HL-60/S4 treated with phorbol 12-myristate 13-acetate at 8.2 ng/mL for 4 days and 3 days (cell line): ENCODE results near the gene CHRM1.
"Not testable (repeated sequence)": the region's sequence is repeated elsewhere in the genome, so short reads cannot be mapped to it uniquely, and the experiment has no call there.

Source experiments
- in situ Hi-C: fragments of 300-500 bp; cut with MboI; formaldehyde crosslinking; loops from 2 replicates; pipeline ENCODE4 v1.15.0; 2022; ENCODE audit warnings: low sequenced_read_pairs

CHRM1 gene, protein sequence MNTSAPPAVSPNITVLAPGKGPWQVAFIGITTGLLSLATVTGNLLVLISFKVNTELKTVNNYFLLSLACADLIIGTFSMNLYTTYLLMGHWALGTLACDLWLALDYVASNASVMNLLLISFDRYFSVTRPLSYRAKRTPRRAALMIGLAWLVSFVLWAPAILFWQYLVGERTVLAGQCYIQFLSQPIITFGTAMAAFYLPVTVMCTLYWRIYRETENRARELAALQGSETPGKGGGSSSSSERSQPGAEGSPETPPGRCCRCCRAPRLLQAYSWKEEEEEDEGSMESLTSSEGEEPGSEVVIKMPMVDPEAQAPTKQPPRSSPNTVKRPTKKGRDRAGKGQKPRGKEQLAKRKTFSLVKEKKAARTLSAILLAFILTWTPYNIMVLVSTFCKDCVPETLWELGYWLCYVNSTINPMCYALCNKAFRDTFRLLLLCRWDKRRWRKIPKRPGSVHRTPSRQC

DNA sequence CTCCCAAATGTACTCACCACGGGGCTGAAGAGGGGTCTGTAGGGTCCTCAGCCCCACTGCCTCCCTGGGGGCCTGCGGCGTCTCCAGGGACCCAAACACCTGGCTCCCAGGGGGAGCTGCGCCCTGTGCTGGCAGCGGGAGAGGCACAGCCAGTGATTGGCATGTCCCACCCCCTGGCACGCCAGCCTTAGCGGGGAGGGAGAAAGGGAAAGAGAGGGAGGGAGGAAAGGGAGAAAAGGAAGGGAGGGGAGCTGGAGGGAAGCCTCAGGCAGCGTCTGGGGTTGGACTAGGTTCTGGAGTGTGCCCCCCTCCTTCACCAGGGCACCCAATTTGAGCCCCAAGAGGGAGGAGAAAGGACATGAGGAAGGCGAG lies at the start of gene CHRM1:
Gene CHRM1 (minus strand): TSS at position 163 of the 372 bp plus-strand sequence. CDS start 10,263 bp downstream, outside the sequence.
- in situ Hi-C loops, result loop anchor here (25.0 kb wide), 1 partner anchor 291 kb away; no protein-coding TSS in a partner anchor

DNA sequence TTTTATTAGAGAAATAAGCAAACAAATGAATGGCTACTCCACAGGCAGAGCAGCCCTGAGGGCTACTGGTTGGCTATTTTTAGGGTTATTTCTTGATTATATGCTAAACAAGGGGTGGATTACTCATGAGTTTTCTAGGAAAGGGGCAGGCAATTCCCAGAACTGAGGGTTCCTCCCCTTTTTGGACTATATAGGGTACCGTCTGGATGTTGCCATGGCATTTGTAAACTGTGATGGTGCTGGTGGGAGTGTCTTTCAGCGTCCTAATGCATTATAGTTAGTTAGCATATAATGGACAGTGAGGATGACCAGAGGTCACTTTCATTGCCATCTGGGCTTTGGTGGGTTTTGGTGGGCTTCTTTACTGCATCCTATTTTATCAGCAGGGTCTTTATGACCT lies 44.4 kb upstream of the CHRM1 start:
- in situ Hi-C loops, result no loop called here

DNA sequence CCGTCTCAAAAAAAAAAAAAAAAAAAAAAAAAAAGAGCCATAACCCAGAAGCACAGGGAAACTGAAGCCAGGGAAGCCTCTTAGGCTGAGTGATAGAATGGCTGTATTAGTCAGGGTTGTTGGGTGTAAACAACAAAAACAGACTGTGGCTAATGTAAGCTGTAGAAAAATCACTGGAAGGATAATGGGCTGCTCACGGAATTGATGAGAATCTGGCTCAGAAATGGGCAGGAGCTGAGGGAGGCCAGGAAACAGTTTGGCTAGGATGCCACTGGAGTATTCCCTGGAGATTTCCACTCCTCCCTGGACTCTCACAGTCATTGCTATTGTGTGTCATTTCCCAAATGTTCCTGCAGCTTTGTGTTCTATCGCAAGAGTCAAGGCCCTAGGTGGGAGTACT lies 41.2 kb upstream of the CHRM1 start:
- in situ Hi-C loops, result no loop called here

DNA sequence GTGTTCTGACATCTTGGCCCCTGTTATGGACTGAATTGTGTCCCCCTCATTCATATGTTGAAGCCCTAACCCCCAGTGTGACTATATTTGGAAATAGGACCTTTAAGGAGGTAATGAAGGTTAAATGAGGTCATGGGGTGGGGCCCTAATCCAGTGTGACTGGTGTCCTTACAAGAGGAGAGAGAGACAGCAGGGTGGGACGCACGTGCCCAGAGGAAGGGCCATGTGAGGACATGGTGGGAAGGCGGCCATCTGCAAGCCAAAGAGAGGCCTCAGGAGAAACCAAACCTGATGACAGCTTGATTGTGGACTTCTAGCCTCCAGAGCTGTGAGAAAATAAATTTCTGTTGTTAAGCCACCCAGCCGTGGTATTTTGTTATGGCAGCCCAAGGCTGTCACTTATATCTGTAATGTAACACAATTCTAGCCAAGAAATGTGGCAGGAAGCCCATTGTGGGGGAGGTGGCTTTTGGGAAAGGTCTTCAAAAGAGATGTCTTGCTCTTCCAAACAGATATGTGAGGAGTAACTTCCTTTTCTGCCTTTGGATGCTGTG lies 39.9 kb upstream of the CHRM1 start:
- in situ Hi-C loops, result no loop called here

DNA sequence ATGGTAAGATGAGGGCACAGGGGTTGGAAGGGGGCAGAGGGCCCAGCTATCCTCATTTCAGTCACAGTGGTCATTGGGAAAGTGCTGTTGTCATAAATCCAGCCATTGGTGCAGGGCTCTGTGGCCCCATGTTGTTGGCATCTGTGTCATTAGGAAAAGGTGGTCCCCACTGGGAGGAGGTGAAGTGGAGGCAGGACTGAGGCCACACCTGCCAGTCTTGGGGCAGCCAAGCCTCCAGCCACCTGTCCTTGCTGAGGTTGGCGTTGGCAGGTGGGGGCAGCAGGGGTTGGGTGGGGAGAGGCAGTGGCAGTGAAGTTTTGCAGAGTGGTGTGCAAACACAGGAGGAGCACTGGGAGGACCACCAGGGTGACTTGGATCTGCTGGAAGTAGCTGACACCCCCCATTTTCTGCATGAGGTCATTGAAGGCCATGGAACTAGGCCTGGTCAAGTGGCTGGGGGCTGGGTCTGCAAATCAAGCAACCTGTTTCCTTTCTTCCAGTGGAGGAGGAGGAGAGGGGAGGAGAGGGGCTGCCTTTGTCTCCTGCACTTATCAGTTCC lies 38.3 kb upstream of the CHRM1 start:
- in situ Hi-C loops, result no loop called here

DNA sequence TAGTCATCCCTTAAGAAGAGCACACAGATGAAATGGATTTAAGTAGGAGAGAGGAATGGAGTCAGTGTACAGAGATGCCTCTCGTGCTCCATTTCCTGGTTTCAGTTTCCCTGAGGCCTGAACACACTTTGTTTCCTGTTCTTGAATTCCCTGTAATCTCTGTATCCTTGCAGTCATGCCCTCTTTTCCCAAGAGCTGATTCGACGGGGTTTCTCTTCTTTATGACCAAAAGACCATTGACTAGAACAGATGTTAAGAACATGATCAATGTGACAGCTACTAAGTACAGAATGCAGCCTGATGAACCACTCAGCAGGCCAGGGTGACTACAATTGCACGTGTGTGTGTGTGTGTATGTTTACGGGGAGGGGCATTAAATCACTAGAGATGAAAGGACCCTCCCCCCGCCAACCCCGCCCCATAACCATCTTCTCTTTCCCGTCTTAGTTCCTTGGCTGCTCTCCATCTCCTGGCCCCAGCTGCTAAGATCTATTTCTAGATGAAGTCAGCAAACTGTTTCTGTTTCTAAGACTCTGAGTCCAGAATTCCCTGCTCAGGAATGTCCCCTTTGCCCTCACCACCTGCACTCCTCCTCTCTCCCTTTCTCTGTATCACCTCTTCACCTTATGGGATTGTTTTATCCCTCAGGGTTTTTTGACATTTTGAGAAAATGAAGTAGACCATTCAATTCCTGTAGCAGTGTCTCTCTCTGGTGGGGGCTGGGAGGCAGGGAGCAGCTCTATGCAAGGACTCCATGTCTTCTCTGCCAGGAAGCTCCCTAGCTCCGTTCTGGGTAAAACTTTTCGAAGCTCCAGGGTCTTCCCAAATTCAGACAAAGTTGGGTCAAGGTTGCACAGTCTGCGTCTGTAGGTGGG lies 37.6 kb upstream of the CHRM1 start:
- in situ Hi-C loops, result no loop called here

DNA sequence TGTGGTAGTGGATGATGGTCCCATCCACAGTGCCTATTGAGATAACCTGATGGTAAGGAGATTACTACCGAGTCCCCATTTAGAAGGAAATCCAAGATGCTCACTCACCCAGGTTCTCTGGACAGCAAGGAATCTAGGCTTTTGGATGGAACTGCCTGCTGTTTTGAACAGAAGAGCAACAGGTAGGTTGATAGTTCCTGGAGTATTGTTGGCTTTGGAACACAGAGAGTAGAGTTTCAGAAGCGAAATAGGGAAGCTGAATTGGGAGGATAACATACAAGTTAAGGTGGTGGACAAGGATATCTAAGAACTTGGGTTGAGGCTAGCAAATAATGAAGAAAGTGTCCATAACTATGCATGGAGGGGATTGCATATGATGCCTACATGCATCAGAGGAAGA lies 36.0 kb upstream of the CHRM1 start:
- in situ Hi-C loops, result no loop called here

DNA sequence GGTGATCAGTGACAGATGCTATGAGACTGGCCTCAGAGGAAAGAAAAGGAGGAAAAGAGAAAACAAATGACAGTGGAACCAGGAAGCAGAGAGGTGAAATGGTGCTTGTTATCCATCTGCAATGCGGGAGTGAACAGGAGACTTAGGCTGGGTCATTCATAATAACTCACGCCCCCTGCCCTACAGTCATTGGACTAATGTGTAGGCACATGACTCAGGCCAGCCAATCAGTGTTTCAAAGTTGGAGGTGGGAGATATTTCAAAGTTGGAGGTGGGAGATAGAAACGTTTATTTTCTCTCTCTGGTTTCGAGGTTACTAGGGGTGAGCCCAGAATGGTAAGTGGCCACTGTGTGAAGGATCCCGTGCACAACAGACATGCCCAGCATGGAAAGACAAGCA lies 33.3 kb upstream of the CHRM1 start:
- in situ Hi-C loops, result no loop called here

DNA sequence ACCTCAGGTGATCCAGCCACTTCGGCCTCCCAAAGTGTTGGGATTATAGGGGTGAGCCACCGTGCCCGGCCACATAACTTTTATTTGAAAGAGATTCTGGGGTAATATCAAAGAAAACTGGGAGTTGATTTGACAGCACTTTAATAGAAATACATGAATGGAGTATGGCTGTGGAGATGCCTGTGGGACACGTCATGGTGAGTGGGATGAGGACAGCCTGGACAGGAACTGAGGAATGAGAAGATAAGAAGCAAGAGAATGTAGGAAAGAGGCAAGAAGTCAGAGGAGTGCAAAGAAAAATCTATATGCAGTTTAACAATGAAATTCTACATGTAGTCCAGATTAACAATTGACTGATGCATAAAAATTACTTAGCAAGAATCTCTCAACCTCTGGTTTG lies 32.6 kb upstream of the CHRM1 start:
- in situ Hi-C loops, result no loop called here

DNA sequence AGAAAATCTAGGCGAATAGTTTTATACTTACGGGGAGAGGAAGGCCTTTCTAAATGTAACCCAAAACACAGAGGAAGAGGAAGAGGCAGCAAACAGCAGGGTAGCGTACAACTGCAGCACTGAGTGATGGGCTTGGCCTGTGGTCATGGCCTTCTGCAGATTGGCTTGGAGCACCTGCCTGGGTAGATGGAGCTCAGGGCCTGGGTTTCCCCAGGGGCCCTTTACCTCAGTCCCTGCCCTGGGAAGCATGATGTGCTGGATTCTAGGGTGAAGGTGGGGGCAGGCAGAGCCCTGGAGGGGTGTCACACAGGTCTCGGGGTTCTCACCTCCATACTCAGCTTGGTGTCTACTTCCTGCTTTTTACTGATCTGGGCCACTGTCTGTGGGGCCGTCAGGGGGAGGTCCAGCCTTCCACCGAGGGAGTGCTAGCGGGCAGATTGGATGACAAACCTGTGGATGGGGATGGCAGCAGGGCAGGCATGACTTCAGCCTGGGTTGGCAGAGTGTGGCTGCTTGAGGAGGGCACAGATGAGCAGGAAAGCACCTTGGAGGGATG lies 27.7 kb upstream of the CHRM1 start:
- in situ Hi-C loops, result no loop called here

DNA sequence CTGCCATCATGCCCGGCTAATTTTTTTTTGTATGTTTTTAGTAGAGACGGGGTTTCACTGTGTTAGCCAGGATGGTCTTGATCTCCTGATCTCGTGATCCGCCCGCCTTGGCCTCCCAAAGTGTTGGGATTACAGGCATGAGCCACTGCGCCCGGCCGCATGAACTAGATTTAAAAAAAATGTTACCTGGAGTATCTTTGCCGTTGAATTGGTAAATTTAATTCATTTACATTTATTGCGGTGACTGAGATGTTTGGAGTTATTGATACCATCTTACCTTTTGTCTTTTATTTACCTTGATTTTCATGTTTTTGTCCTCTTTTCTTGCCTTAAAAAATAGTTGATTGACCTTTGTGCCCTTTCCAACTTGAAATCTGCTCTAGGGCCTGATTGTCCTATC lies 24.4 kb upstream of the CHRM1 start:
- in situ Hi-C loops, result not testable (repeated sequence)

DNA sequence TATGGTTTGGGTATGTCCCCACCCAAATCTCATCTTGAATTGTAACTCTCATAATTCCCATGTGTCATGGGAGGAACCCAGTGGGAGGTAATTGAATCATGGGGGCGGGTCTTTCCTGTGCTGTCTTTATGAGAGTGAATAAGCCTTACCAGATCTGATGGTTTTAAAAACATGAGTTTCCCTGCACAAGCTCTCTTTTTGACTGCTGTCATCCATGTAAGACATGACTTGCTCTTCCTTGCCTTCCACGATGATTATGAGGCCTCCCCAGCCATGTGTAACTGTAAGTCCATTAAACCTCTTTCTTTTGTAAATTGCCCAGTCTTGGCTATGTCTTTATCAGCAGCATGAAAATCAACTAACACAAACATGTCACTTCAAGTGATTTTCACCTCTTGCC lies 16.4 kb upstream of the CHRM1 start:
- in situ Hi-C loops, result not testable (repeated sequence)

DNA sequence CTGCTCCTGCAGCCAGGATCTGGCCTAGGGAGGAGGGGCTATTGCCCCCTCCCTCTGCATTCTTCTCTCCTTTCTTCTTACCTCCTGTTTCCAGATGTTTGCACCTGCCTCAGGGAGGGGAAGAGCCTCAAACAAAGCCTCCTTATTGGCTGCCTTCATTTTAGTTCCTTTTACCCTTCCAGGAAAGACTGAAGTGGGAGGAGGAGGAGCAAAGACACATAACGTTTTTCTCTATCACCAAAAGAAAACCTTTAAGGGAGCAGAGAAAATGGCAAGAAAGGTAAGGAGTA lies 13.3 kb upstream of the CHRM1 start:
- in situ Hi-C loops, result no loop called here

DNA sequence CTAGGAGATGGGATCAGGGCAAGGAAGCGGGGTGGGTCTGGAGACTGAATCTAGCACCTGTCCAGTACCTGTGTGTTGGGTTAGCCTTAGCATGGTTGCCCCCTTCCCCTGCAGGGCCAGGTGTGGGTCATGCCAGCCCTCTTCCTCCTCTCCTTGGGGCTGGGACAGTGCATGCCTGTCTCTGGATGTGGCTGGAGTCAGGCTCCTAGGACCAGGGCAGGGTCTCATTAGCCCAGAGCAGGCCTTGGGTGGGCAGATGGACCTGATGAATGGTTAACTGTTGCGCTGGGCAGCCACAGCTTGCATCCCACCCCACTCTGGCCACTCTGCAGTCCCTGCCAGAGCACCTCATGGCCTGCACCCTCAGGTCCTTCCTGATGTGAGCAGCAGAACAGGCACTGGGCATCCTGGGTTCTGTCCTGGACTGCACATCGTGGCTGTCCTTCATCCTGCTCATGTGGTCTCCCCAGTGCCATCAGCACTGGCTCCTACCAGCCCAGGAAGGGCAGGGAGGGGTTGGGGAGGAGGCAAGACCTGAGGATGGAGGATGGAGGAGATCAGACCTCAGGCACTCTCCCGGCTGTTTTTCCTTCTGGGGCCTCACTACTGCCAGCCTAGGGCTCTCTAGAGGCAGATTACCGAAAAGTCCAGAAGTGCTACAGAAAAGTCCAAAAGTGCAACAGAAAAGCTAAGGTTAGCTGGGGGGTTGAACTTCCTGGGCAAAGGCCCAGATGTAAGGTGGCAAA lies 12.8 kb upstream of the CHRM1 start:
- in situ Hi-C loops, result no loop called here

DNA sequence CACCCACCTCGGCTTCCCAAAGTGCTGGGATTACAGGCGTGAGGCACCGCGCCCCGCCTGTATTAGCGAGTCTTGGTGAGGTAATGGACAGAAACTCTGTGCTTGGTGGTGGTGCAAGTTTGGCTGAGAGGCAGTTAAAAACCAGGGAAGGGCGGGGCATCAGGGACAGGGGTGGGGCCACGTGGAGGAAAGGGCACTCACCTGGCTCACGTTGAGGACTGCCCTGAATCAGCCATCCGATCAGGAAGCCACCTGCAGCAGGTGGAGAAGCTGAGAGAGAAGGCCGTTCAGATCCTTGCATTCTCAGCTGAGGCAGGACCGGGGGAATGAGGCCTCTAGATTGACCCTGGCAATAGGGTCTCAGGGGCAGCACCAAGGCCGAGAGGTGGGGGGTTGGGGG lies 12.1 kb upstream of the CHRM1 start:
- in situ Hi-C loops, result no loop called here

DNA sequence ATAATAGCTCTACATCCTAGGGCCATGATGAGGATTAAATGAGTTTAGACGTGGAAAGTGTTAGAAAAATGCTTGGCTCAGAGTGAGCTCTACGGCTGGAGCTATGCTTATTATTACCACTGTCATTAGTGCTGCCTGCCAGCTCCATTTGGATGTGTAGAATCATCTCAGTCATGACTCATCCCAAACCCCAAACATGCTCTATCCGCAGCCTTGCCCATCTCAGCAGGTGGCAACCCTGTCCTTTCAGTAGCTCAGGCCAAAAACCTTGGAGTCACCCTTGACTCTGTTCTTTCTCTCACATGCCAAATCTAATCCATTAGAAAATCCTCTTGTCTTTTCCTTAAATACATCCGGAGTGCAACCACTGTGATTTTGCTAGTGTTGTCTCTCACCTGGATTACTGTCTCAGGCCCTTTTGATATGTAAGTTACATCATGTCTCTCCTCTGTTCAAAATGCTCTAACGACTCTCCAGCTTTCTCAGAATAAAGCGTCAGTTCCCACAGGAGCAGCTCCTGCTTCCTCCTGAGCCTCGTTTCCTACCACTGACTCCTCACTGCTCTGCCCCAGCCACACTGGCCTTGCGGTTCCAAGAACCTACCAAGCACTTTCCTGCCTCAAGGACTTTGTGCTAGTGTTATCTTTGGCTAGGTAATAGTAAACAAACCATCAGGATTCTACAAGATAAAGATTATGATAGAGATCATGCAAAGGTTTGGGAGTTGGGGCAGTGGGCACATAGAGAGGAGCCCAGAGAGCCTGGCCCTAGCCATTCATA lies 10.5 kb upstream of the CHRM1 start:
- in situ Hi-C loops, result no loop called here

DNA sequence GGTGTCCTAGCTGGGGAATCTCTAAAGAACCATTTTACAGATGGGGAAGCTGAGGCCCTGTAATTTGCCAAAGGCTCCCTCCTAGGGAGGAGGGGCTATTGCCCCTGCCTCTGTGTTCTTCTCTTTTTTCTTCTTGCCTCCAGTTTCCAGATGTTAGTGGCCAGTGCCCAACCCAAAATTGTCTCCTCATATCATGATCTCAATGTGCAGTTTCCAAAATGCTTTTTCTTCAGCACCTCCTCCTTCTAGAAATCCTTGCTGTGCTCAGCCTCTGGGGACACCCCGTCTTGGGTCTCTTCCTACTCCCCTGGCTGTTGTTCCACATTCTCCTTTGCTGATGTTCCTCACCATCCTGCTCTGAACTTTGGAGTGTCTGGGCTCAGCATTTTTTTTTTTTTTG lies 9.5 kb upstream of the CHRM1 start:
- in situ Hi-C loops, result no loop called here

DNA sequence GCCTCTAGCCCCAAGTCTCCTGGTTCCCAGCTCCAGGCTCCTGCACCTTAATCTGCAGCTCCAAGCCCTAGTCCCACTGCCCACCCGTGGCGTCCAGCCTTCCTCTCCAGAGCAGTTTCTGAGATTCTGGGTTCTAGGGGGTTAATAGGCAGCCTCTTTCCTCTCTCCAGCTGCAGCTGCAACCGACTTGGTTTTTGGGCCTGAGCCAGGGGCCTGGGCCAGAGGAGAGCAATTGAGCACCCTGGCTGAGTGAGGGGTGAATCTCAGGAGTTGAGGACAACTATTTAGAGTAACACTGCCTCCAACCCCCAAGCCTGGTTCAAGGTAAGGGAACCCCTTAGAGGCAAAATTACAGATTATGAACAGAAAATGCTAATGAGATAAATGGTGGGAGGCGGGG lies 9.0 kb upstream of the CHRM1 start:
- in situ Hi-C loops, result no loop called here

DNA sequence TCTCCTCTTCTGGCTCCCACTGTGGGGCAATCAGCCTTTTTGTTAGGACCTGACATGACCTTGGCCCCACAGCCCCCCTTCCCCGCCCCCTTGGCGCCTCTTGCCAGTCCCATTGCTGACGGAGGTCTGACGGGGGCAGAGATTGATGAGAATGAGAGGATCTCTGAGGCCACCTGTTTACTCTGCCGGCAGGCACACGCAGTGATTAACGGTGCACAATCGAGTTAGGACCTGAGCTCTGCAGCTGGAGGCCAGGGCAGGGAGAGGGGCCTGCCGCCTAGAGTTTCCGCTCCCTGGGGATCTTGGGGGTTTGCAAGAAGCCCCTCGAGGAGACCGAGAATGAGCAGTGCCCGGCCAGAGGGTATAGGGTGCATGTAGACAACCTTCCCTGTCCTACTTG lies 6.8 kb upstream of the CHRM1 start:
- in situ Hi-C loops, result no loop called here
